Tibial artery (tissue), 4 donors: ENCODE results near the gene HEATR5B.
A peak's percentile ranks its signal among the peaks of the same experiment; 100 is the strongest.
"Not testable (repeated sequence)": the region's sequence is repeated elsewhere in the genome, so short reads cannot be mapped to it uniquely, and the experiment has no call there.

Experiments used
- DNase-seq, 2 donors: peaks; one replicate each; pipeline ENCODE4 v3.0.0-alpha.2; 2019
- H3K27ac ChIP-seq, 2 donors: fragments of 200-600 bp; sonication (generic) in 1 of 2; 1 replicate in 1 of 2; 2 replicates in 1 of 2; pipeline ENCODE4 v1.5.1; 2018 to 2019; ENCODE audit warnings: mild to moderate bottlenecking in 1 of 2
- H3K27me3 ChIP-seq, 2 donors: fragments of 200-600 bp; sonication (generic) in 1 of 2; one replicate each; pipeline versions ENCODE4 v1.5.1 to v1.6.0; 2016 to 2019
- H3K36me3 ChIP-seq, 3 donors: fragments of 200-600 bp; sonication (generic) in 2 of 3; one replicate each; pipeline ENCODE4 v1.5.1; 2016 to 2019; ENCODE audit warnings: mild to moderate bottlenecking in 2 of 3
- H3K4me1 ChIP-seq, 4 donors: fragments of 200-600 bp; sonication (generic) in 2 of 4; 1 replicate in 3 of 4; 2 replicates in 1 of 4; pipeline ENCODE4 v1.5.1; 2016 to 2019
- H3K4me3 ChIP-seq, 2 donors: fragments of 200-600 bp; sonication (generic) in 1 of 2; 1 replicate in 1 of 2; 2 replicates in 1 of 2; pipeline ENCODE4 v1.5.1; 2018 to 2019; ENCODE audit warnings: mild to moderate bottlenecking in 2 of 2
- H3K9me3 ChIP-seq, 3 donors: fragments of 200-600 bp; sonication (generic) in 1 of 3; one replicate each; pipeline ENCODE4 v1.5.1; 2016 to 2019
- CTCF ChIP-seq, 2 experiments: fragments of 200-600 bp in 1 of 2; fragments of 450-650 bp in 1 of 2; IDR thresholded peaks; one replicate each; pipeline ENCODE4 v1.5.1; 2017 to 2019; ENCODE audit warnings: antibody characterized with exemption in 2 of 2, mild to moderate bottlenecking in 1 of 2, moderate library complexity in 1 of 2
- intact Hi-C: fragments of 100-400 bp; cut with DNase I; formaldehyde crosslinking; loops from one replicate; pipeline ENCODE4 v1.15.0; 2023; ENCODE audit warnings: low total_unique reads

HEATR5B gene

GRCh38 chr2:36941867-36942266 lies 142.3 kb downstream of the HEATR5B start:
- no peak overlapping the region for H3K27ac ChIP-seq
- no peak for TF ChIP-seq CTCF (IDR thresholded peaks at IDR 0.05)

GRCh38 chr2:36936526-36936925 lies 147.6 kb downstream of the HEATR5B start:
- intact Hi-C loops = loop anchor here (5.0 kb wide), 1 partner anchor 584 kb away; no protein-coding TSS in a partner anchor
- H3K4me1 ChIP-seq, H3K36me3 ChIP-seq, H3K27ac ChIP-seq, H3K9me3 ChIP-seq, DNase-seq, H3K27me3 ChIP-seq, H3K4me3 ChIP-seq: not testable (repeated sequence)

More at GRCh38 chr2:36941867-36942266, 142.3 kb downstream of the HEATR5B start:
- Histone ChIP-seq H3K9me3 (no peaks in the 10 kb centered on the region), H3K27me3 (no peaks in the 10 kb centered on the region), H3K4me1 (peaks cover 0 to 8% (median 0%) of the 10 kb centered on the region in 4 donors), H3K36me3 (no peaks in the 10 kb centered on the region), H3K4me3 (no peak overlapping the region)
- intact Hi-C loops = no loop called here
- DNase-seq = no peak

- H3K9me3 ChIP-seq, H3K36me3 ChIP-seq, H3K27me3 ChIP-seq, intact Hi-C loops, H3K4me3 ChIP-seq, DNase-seq: not testable (repeated sequence)
- Histone ChIP-seq H3K4me1 (peaks cover 0 to 28% (median 5%) of the 10 kb centered on the region in 4 donors), H3K27ac (peak overlapping the region in 1 of 2 donors; percentile 59)
These were observed 152.5 kb downstream of the HEATR5B start for GRCh38 chr2:36931688-36932087.
